ENCODE results near the gene GPR107. TPM values are rescaled to one million over a fixed set of nuclear protein-coding genes. Genes with fewer than 3 reads are reported as not detected.

The GPR107 gene
- total RNA-seq, 1 donor from 2014 or later, result 22.3 TPM

- Mint-ChIP-seq H3K4me3 (ENCODE audit: low read depth) (no peak overlapping the region), H3K27me3 (ENCODE audit: low read depth) (no peaks in the 10 kb centered on the region), H3K9me3 (no peaks in the 10 kb centered on the region), H3K4me1 (ENCODE audit: low read depth) (no peaks in the 10 kb centered on the region), H3K36me3 (ENCODE audit: low read depth) (no peaks in the 10 kb centered on the region), H3K27ac (no peak overlapping the region)
- intact Hi-C loops (cut with micrococcal nuclease), result no loop called here
- DNase-seq (ENCODE audit: low spot score), result no peak
These were observed 131.3 kb downstream of the GPR107 start for GRCh38 chr9:130185017-130185416.

GRCh38 chr9:130185490-130186031, 131.9 kb downstream of the GPR107 start:
- Mint-ChIP-seq H3K27ac (no peak overlapping the region), H3K9me3 (no peaks in the 10 kb centered on the region), H3K4me3 (ENCODE audit: low read depth) (no peak overlapping the region), H3K4me1 (ENCODE audit: low read depth) (no peaks in the 10 kb centered on the region), H3K27me3 (ENCODE audit: low read depth) (no peaks in the 10 kb centered on the region), H3K36me3 (ENCODE audit: low read depth) (no peaks in the 10 kb centered on the region)
- DNase-seq (ENCODE audit: low spot score), result no peak
- intact Hi-C loops (cut with micrococcal nuclease), result no loop called here

- Mint-ChIP-seq H3K9me3 (no peaks in the 10 kb centered on the region), H3K27me3 (ENCODE audit: low read depth) (no peaks in the 10 kb centered on the region), H3K27ac (no peak overlapping the region), H3K4me1 (ENCODE audit: low read depth) (no peaks in the 10 kb centered on the region), H3K36me3 (ENCODE audit: low read depth) (no peaks in the 10 kb centered on the region), H3K4me3 (ENCODE audit: low read depth) (no peak overlapping the region)
- DNase-seq (ENCODE audit: low spot score), result no peak
- intact Hi-C loops (cut with micrococcal nuclease), result no loop called here
These were observed 132.3 kb downstream of the GPR107 start for GRCh38 chr9:130186051-130186450.

GRCh38 chr9:130186839-130187522, 133.3 kb downstream of the GPR107 start:
- DNase-seq (ENCODE audit: low spot score), result no peak
- Mint-ChIP-seq H3K9me3 (no peaks in the 10 kb centered on the region), H3K36me3 (ENCODE audit: low read depth) (no peaks in the 10 kb centered on the region), H3K4me3 (ENCODE audit: low read depth) (no peak overlapping the region), H3K27ac (no peak overlapping the region), H3K27me3 (ENCODE audit: low read depth) (no peaks in the 10 kb centered on the region), H3K4me1 (ENCODE audit: low read depth) (no peaks in the 10 kb centered on the region)
- intact Hi-C loops (cut with micrococcal nuclease), result no loop called here

GRCh38 chr9:130187523-130187846, 133.8 kb downstream of the GPR107 start:
- Mint-ChIP-seq H3K4me3 (ENCODE audit: low read depth) (no peak overlapping the region), H3K36me3 (ENCODE audit: low read depth) (no peaks in the 10 kb centered on the region), H3K9me3 (no peaks in the 10 kb centered on the region), H3K4me1 (ENCODE audit: low read depth) (no peaks in the 10 kb centered on the region), H3K27me3 (ENCODE audit: low read depth) (no peaks in the 10 kb centered on the region), H3K27ac (no peak overlapping the region)
- intact Hi-C loops (cut with micrococcal nuclease), result no loop called here
- DNase-seq (ENCODE audit: low spot score), result no peak

DNA sequence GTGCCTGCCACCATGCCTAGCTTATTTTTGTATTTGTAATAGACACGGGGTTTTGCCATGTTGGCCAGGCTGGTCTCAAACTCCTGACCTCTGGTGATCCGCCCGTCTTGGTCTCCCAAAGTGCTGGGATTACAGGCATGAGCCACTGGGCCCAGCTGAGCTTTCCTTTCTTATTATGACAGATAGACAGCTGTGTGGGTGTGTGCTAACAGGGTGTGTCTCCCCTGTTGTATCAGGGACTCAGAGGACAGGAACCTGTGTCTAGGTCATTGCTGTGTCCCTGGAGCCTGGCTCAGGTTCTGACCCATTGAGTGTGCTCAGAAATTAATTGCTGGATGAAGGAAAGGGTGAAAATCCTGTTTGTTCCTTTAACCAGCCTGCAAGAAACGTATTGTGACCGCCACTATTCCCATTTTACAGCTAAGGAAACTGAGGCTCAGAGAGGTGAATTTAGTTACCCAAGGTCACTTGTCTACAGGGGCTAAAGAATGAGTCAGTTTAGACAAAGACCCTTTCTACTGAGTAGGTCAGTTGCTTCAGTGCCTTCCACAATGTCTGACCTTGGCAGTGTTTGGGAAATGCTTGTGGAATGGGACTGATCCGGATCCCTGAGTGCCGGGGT, 135.3 kb downstream of the GPR107 start:
- H3K9me3 Mint-ChIP-seq, result no peaks in the 10 kb centered on the region
- no peak overlapping the region for H3K27ac Mint-ChIP-seq
- H3K27me3 Mint-ChIP-seq (ENCODE audit: low read depth), result no peaks in the 10 kb centered on the region
- intact Hi-C loops (cut with micrococcal nuclease), result no loop called here
- no peaks in the 10 kb centered on the region for H3K4me1 Mint-ChIP-seq (ENCODE audit: low read depth)
- no peak for DNase-seq (ENCODE audit: low spot score)
- no peaks in the 10 kb centered on the region for H3K36me3 Mint-ChIP-seq (ENCODE audit: low read depth)
- no peak overlapping the region for H3K4me3 Mint-ChIP-seq (ENCODE audit: low read depth)

Other genes starting within 250 kb of the GPR107 start
- 52.5 and 55.8 TPM in 2 replicates for gene TOR1A, start 229.8 kb upstream of the GPR107 start, total RNA-seq
- 54.4 and 59.6 TPM in 2 replicates for gene C9orf78, start 218.6 kb upstream of the GPR107 start, total RNA-seq
- 45.6 and 52.3 TPM in 2 replicates for gene USP20, start 218.4 kb upstream of the GPR107 start, total RNA-seq
- 358 and 359 TPM in 2 replicates for gene FNBP1, start 10.7 kb upstream of the GPR107 start, total RNA-seq
- gene NCS1, start 118.5 kb downstream of the GPR107 start, total RNA-seq, result 23.5 and 27.9 TPM in 2 replicates
- not detected in 2 replicates for gene HMCN2, start 211.9 kb downstream of the GPR107 start, total RNA-seq